Neural cell (in vitro differentiated cells): ENCODE measurements around the gene COL27A1.

Experiments
- EP300 ChIP-seq: fragments of 450-650 bp; conservative IDR thresholded peaks from 2 replicates; pipeline ENCODE4 v1.6.1; 2014; ENCODE audit warnings: antibody characterized with exemption, mild to moderate bottlenecking, moderate library complexity; ENCODE audit not compliant: poor library complexity, severe bottlenecking
- EZH2 ChIP-seq: fragments of 200-600, 300-800 bp; shearing (Covaris generic), sonication (generic); IDR thresholded peaks from 2 replicates; pipeline ENCODE4 v1.6.1; 2014; ENCODE audit warnings: antibody characterized with exemption, low read length, borderline replicate concordance, mild to moderate bottlenecking; ENCODE audit not compliant: insufficient read depth, poor library complexity, severe bottlenecking
- MXI1 ChIP-seq: fragments of 450-650 bp; conservative IDR thresholded peaks from 2 replicates; pipeline ENCODE4 v1.6.1; 2014; ENCODE audit warnings: antibody characterized with exemption, mild to moderate bottlenecking; ENCODE audit not compliant: poor library complexity, severe bottlenecking
- POLR2AphosphoS5 ChIP-seq: IDR thresholded peaks from 2 replicates; pipeline ENCODE4 v1.6.1; 2012
- SMC3 ChIP-seq: fragments of 450-650 bp; conservative IDR thresholded peaks from 2 replicates; pipeline ENCODE4 v1.6.1; 2014; ENCODE audit warnings: antibody characterized with exemption, mild to moderate bottlenecking, moderate library complexity; ENCODE audit not compliant: poor library complexity
- TF ChIP-seq, protein P1 (sequence below): fragments of 450-650 bp; IDR thresholded peaks from 2 replicates; pipeline ENCODE4 v1.5.1; 2014; ENCODE audit warnings: antibody characterized with exemption, mild to moderate bottlenecking, moderate library complexity; ENCODE audit not compliant: poor library complexity, severe bottlenecking
- TF ChIP-seq, protein P2 (sequence below): IDR thresholded peaks from 2 replicates; pipeline ENCODE4 v1.6.1; 2012; ENCODE audit warnings: borderline replicate concordance

DNA sequence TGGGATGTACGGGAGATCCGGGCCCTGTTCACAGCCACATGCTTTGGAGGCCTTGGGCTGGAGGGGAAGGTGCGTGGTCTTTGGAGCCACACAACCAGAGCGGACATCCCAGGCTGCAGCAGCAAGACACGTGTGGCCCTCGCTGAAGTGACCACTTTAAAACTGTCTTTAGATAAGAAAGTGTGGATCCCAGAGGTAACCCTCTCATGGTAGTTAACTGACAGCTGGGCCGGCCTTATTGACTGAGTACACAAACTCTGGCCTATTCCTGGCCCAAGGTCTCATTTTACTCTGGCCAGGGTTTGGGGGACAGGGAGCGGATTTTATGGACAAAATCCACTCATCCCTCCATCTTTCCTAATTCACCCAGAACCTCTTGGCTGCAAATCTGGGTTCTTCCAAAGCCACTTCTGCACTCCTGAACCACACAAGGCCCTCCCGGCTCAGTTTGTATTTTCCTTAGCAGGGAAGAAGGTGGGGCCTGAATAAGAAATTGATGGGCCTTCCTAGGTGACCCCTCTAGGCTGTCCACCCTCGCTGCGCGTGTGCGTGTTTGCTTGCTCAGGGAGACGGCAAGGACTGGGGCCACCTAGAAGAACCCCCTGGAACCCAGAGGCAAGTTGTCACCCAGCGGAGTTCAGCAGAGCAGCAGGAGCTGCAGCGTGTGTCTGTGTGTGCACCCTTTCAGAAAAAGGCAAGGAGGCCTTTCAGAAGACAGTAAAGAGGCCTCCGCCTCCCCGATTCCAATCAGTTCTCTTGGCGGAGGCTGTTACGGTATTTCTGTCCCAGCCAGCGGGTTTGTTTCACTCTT is 94.3 kb downstream of the COL27A1 start:
- TF ChIP-seq, protein P1, sequence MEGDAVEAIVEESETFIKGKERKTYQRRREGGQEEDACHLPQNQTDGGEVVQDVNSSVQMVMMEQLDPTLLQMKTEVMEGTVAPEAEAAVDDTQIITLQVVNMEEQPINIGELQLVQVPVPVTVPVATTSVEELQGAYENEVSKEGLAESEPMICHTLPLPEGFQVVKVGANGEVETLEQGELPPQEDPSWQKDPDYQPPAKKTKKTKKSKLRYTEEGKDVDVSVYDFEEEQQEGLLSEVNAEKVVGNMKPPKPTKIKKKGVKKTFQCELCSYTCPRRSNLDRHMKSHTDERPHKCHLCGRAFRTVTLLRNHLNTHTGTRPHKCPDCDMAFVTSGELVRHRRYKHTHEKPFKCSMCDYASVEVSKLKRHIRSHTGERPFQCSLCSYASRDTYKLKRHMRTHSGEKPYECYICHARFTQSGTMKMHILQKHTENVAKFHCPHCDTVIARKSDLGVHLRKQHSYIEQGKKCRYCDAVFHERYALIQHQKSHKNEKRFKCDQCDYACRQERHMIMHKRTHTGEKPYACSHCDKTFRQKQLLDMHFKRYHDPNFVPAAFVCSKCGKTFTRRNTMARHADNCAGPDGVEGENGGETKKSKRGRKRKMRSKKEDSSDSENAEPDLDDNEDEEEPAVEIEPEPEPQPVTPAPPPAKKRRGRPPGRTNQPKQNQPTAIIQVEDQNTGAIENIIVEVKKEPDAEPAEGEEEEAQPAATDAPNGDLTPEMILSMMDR, result no peak
- TF ChIP-seq POLR2AphosphoS5 (no peak), MXI1 (no peak), EZH2 (no peak), SMC3 (no peak), EP300 (no peak)
- TF ChIP-seq, protein P2, sequence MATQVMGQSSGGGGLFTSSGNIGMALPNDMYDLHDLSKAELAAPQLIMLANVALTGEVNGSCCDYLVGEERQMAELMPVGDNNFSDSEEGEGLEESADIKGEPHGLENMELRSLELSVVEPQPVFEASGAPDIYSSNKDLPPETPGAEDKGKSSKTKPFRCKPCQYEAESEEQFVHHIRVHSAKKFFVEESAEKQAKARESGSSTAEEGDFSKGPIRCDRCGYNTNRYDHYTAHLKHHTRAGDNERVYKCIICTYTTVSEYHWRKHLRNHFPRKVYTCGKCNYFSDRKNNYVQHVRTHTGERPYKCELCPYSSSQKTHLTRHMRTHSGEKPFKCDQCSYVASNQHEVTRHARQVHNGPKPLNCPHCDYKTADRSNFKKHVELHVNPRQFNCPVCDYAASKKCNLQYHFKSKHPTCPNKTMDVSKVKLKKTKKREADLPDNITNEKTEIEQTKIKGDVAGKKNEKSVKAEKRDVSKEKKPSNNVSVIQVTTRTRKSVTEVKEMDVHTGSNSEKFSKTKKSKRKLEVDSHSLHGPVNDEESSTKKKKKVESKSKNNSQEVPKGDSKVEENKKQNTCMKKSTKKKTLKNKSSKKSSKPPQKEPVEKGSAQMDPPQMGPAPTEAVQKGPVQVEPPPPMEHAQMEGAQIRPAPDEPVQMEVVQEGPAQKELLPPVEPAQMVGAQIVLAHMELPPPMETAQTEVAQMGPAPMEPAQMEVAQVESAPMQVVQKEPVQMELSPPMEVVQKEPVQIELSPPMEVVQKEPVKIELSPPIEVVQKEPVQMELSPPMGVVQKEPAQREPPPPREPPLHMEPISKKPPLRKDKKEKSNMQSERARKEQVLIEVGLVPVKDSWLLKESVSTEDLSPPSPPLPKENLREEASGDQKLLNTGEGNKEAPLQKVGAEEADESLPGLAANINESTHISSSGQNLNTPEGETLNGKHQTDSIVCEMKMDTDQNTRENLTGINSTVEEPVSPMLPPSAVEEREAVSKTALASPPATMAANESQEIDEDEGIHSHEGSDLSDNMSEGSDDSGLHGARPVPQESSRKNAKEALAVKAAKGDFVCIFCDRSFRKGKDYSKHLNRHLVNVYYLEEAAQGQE, result no peak
